ENCODE data around the gene AP1M2. TPM values are rescaled to one million over a fixed set of nuclear protein-coding genes. Genes with fewer than 3 reads are reported as not detected.
A peak's percentile ranks its signal among the peaks of the same experiment; 100 is the strongest.
"Not testable (repeated sequence)": the region's sequence is repeated elsewhere in the genome, so short reads cannot be mapped to it uniquely, and the experiment has no call there.

The AP1M2 gene
- total RNA-seq, 2 donors from 2014 or later: not detected

DNA sequence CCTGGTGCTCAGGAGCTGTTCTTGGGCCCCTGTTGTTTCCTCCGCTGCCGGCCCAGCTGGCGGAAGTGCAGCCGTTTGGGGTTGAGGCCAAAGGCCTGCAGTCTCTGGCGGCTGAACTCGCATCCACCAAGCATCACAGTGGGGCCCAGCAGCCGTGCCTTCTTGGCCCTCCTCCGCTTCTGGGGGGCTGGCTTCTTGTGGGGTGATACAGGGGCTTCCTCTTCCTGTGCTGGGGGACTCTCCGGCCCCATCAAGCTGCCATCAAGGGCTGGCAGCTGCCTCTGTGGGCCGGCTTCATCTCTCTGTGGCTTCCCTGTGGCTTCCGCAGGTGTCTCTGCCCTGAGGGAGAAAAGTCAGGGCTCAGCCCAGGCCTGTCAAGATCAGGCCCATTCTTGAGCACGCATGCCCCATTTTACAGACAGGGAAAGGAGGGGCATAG lies 33.1 kb downstream of the AP1M2 start:
- ATAC-seq: peak; percentile 69 to 70
- Mint-ChIP-seq H3K9me3 (no peaks in the 10 kb centered on the region), H3K36me3 (peaks cover 0 to 21% of the 10 kb centered on the region in 2 donors), H3K27ac (peak overlapping the region; percentile 85 to 90)
- peak in 1 of 2 donors; percentile 33 for DNase-seq (ENCODE audit: low spot score in 2 of 2)

GRCh38 chr19:10553087-10553667 lies 33.9 kb downstream of the AP1M2 start:
- Mint-ChIP-seq H3K27ac (peak overlapping the region; percentile 85 to 86), H3K9me3 (no peaks in the 10 kb centered on the region), H3K36me3 (peaks cover 0 to 21% of the 10 kb centered on the region in 2 donors)
- ATAC-seq (no peak), DNase-seq (ENCODE audit: low spot score in 2 of 2) (no peak)

GRCh38 chr19:10552510-10553053 lies 34.5 kb downstream of the AP1M2 start:
- DNase-seq (ENCODE audit: low spot score in 2 of 2) (no peak), ATAC-seq (peak; percentile 36 to 42)
- H3K9me3 Mint-ChIP-seq: no peaks in the 10 kb centered on the region
- peak overlapping the region in 1 of 2 donors; percentile 85 for H3K27ac Mint-ChIP-seq
- peaks cover 0 to 21% of the 10 kb centered on the region in 2 donors for H3K36me3 Mint-ChIP-seq

DNA sequence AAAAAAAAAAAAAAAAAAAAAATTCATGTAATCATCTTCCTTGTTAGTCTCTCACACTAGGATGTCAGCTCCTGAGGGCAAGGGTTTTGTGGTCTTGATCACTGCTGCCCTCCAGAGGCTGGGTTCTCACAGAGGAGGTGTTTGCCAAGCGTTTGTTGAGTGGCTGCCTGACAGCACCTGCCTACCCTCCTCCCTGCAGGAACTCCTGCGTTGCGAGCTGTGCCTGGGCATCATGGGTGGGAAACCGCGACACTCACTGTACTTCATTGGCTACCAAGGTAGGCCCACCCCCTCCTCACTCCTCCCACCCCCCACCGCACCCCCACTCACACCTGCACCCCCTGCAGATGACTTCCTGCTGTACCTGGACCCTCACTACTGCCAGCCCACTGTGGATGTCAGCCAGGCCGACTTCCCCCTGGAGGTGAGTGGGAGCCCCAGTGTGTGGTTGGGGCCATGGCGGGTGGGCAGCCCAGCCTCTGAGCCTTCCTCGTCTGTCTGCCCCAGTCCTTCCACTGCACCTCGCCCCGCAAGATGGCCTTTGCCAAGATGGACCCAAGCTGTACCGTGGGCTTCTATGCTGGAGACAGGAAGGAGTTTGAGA lies 35.3 kb downstream of the AP1M2 start:
- H3K36me3 Mint-ChIP-seq: peaks cover 0 to 21% of the 10 kb centered on the region in 2 donors
- no peak overlapping the region for H3K27ac Mint-ChIP-seq
- peak in 1 of 2 donors; percentile 38 for ATAC-seq
- H3K9me3 Mint-ChIP-seq: no peaks in the 10 kb centered on the region
- DNase-seq (ENCODE audit: low spot score in 2 of 2): peak in 1 of 2 donors; percentile 50

- not testable (repeated sequence) for H3K9me3 Mint-ChIP-seq; DNase-seq (ENCODE audit: low spot score in 2 of 2); ATAC-seq; H3K27ac Mint-ChIP-seq
- H3K36me3 Mint-ChIP-seq: peaks cover 0 to 21% of the 10 kb centered on the region in 2 donors
Measured at GRCh38 chr19:10551006-10551405, 36.1 kb downstream of the AP1M2 start.

- no peak for ATAC-seq
- no peaks in the 10 kb centered on the region for H3K9me3 Mint-ChIP-seq
- no peak for DNase-seq (ENCODE audit: low spot score in 2 of 2)
- peak overlapping the region in 1 of 2 donors; percentile 22 for H3K27ac Mint-ChIP-seq
- H3K36me3 Mint-ChIP-seq: peaks cover 0 to 21% of the 10 kb centered on the region in 2 donors
Measured at GRCh38 chr19:10550336-10550735, 36.8 kb downstream of the AP1M2 start.

GRCh38 chr19:10549733-10550132 lies 37.4 kb downstream of the AP1M2 start:
- peaks cover 3 to 21% of the 10 kb centered on the region in 2 donors for H3K36me3 Mint-ChIP-seq
- ATAC-seq: no peak

GRCh38 chr19:10548746-10549276 lies 38.3 kb downstream of the AP1M2 start:
- H3K36me3 Mint-ChIP-seq: peaks cover 8 to 21% of the 10 kb centered on the region in 2 donors
- no peak for ATAC-seq

More at GRCh38 chr19:10549733-10550132, 37.4 kb downstream of the AP1M2 start:
- no peaks in the 10 kb centered on the region for H3K9me3 Mint-ChIP-seq
- DNase-seq (ENCODE audit: low spot score in 2 of 2): no peak
- H3K27ac Mint-ChIP-seq: peak overlapping the region in 1 of 2 donors; percentile 22

GRCh38 chr19:10546817-10547216 lies 40.3 kb downstream of the AP1M2 start:
- Mint-ChIP-seq H3K36me3 (peaks cover 7 to 8% of the 10 kb centered on the region in 2 donors), H3K27ac (no peak overlapping the region), H3K9me3 (no peaks in the 10 kb centered on the region)
- DNase-seq (ENCODE audit: low spot score in 2 of 2): no peak
- ATAC-seq: no peak

More at GRCh38 chr19:10548746-10549276, 38.3 kb downstream of the AP1M2 start:
- H3K9me3 Mint-ChIP-seq: no peaks in the 10 kb centered on the region
- DNase-seq (ENCODE audit: low spot score in 2 of 2): no peak
- peak overlapping the region in 1 of 2 donors; percentile 68 for H3K27ac Mint-ChIP-seq

- peak overlapping the region; percentile 92 to 98 for H3K27ac Mint-ChIP-seq
- DNase-seq (ENCODE audit: low spot score in 2 of 2) (no peak), ATAC-seq (peak in 1 of 2 donors; percentile 32)
- H3K36me3 Mint-ChIP-seq: peaks cover 0 to 8% of the 10 kb centered on the region in 2 donors
- no peaks in the 10 kb centered on the region for H3K9me3 Mint-ChIP-seq
Measured at GRCh38 chr19:10544753-10545251, 42.3 kb downstream of the AP1M2 start.

GRCh38 chr19:10544242-10544752 lies 42.8 kb downstream of the AP1M2 start:
- DNase-seq (ENCODE audit: low spot score in 2 of 2): peak in 1 of 2 donors; percentile 33
- peak; percentile 25 to 27 for ATAC-seq
- Mint-ChIP-seq H3K9me3 (no peaks in the 10 kb centered on the region), H3K27ac (peak overlapping the region; percentile 92 to 98), H3K36me3 (peaks cover 0 to 8% of the 10 kb centered on the region in 2 donors)

- peak; percentile 80 to 81 for DNase-seq (ENCODE audit: low spot score in 2 of 2)
- peak within 1 kb of the TSS; percentile 92 to 98 for H3K27ac Mint-ChIP-seq
- no peaks in the 10 kb centered on the region for H3K9me3 Mint-ChIP-seq
- ATAC-seq: peak; percentile 86 to 90
- peaks cover 0 to 8% of the 10 kb centered on the region in 2 donors for H3K36me3 Mint-ChIP-seq
Measured at GRCh38 chr19:10543420-10544241, 43.5 kb downstream of the AP1M2 start, which contains the start of gene ATG4D. Gene ATG4D, plus strand, starts transcription at chr19:10543904. Its CDS starts 187 bp downstream, at chr19:10544091.

DNA sequence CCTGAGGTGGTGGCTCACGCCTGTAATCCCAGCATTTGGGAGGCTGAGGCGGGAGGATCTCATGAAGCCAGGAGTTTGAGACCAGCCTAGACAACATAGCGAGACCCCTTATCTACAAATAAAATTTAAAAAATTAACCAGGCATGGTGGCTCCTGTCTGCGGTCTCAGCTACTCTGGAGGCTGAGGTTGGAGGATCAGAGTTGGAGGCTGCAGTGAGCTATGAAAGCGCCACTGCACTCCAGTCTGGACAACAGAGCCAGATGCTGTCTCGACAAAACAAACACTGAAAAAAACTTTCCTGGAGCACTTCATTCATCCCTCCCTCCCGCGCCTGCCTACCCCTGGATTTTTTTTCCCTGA lies 44.1 kb downstream of the AP1M2 start:
- ATAC-seq (no peak), DNase-seq (ENCODE audit: low spot score in 2 of 2) (no peak)
- Mint-ChIP-seq H3K36me3 (peaks cover 0 to 8% of the 10 kb centered on the region in 2 donors), H3K27ac (peak overlapping the region in 1 of 2 donors; percentile 92), H3K9me3 (no peaks in the 10 kb centered on the region)

DNA sequence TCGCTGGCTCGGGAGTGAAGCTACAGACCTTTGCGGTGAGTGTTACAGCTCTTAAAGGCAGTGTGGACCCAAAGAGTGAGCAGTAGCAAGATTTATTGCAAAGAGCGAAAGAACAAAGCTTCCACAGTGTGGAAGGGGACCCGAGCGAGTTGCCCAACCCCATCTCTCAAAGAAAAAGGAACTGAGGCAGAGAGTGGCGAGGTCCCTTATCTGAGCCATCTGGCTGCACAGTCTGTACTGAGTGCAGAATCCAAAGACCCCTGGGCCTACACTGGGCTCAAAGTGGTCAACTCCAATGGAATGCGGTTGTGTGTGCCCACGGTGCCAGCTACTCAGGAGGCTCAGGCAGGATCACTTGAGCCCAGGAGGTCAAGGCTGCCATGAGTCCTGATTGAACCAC lies 48.1 kb downstream of the AP1M2 start:
- DNase-seq (ENCODE audit: low spot score in 2 of 2); H3K9me3 Mint-ChIP-seq; H3K27ac Mint-ChIP-seq; ATAC-seq; H3K36me3 Mint-ChIP-seq: not testable (repeated sequence)

DNA sequence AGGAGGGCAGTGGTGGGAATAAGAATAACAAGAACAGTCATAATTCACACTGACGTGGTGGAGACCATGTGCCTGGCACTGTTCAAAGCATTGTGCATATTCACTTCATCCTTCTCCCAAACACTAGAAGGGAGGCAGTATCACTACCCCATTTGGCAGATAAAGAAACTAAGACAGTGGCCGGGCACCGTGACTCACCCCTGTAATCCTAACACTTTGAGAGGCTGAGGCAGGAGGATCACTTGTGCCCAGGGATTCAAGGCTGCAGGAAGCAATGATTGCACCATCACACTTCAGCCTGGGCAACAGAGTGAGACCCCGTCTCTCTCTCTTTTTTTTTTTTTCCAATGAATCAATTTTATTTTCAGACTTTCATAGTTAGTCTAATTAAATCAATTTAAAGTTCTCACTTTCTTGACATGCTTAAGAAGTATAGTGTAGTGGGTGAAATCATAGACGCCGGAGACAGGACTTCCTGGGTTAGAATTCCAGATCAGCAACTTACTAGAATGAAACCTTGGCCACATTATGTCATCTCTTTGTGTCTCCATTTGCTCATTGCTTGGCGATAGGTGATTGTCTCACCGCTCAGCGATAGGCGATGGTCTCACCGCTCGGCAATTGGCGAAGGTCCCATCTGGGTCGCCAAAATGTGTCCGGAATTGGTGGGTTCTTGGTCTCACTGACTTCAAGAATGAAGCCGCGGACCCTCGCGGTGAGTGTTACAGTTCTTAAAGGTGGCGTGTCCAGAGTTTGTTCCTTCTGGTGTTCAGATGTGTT lies 48.7 kb downstream of the AP1M2 start:
- no peak overlapping the region for H3K27ac Mint-ChIP-seq
- no peaks in the 10 kb centered on the region for H3K9me3 Mint-ChIP-seq
- no peaks in the 10 kb centered on the region for H3K36me3 Mint-ChIP-seq
- DNase-seq (ENCODE audit: low spot score in 2 of 2) (no peak), ATAC-seq (peak in 1 of 2 donors; percentile 24)

All from activated naive CD4-positive, alpha-beta T cell treated with anti-CD3 and anti-CD28 coated beads, Interleukin-2, amount 50 U/mL, for 72 hours (primary cell).